ENCODE data around the gene ANKRD30B. TPM values are rescaled to one million over a fixed set of nuclear protein-coding genes. Genes with fewer than 3 reads are reported as not detected.
"Not testable (repeated sequence)": the region's sequence is repeated elsewhere in the genome, so short reads cannot be mapped to it uniquely, and the experiment has no call there.

The ANKRD30B gene
- total RNA-seq, 2 experiments from 2014 or later = not detected

GRCh38 chr18:14746897-14747296 is 1.1 kb upstream of the ANKRD30B start:
- H3K27me3 Mint-ChIP-seq = peaks cover 22% of the 10 kb centered on the region
- peaks cover 4% of the 10 kb centered on the region for H3K4me1 Mint-ChIP-seq (ENCODE audit: low read depth)
- no peak for TF ChIP-seq CTCF (IDR thresholded peaks at IDR 0.05)
- H3K4me3 ChIP-seq (ENCODE audit: low read length) = no peak overlapping the region
- H3K36me3 Mint-ChIP-seq (ENCODE audit: low read depth) = no peaks in the 10 kb centered on the region
- no peak overlapping the region for H3K4me3 Mint-ChIP-seq
- peaks cover 0 to 19% of the 10 kb centered on the region in 2 experiments for H3K9me3 ChIP-seq (ENCODE audit: control insufficient read depth in 1 of 2, insufficient read depth in 1 of 2, low read length in 2 of 2)
- H3K36me3 ChIP-seq (ENCODE audit: insufficient read depth, low read length) = no peaks in the 10 kb centered on the region
- ATAC-seq (ENCODE audit: poor library complexity) = no peak
- peaks cover 5% of the 10 kb centered on the region for H3K4me1 ChIP-seq (ENCODE audit: insufficient read depth, low read length)
- no peak overlapping the region for H3K27ac ChIP-seq (ENCODE audit: low read depth in 1 of 2, low read length in 2 of 2)
- H3K9me3 Mint-ChIP-seq = no peaks in the 10 kb centered on the region
- H3K27ac Mint-ChIP-seq = no peak overlapping the region
- H3K27me3 ChIP-seq (ENCODE audit: control insufficient read depth in 1 of 2, insufficient read depth in 2 of 2, low read length in 2 of 2) = peaks cover 6 to 11% of the 10 kb centered on the region in 2 experiments
- intact Hi-C loops (cut with DNase I, micrococcal nuclease) = no loop called here
- POLR2A ChIA-PET = no interaction called here
- peak in 1 of 14 experiments; percentile 6 for DNase-seq
- CTCF ChIA-PET = no interaction called here

DNA sequence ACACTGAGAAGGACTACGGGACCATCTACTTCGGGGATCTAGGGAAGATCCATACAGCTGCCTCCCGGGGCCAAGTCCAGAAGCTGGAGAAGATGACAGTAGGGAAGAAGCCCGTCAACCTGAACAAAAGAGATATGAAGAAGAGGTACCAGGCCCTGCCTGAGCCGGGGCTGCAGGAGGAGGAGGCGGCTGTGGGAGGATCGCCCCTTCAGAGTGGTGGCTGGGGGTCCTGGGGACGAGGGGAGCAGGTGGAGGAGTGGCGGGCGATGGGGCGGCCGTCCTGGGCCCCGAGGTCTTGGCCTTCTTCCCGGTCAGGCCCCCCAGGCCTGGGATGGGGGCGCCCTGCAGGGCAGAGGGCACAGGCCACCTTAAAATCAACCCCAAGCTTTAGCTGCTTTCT is 524 bp downstream of the ANKRD30B start:
- no peak overlapping the region for H3K27ac ChIP-seq (ENCODE audit: low read depth in 1 of 2, low read length in 2 of 2)
- Mint-ChIP-seq H3K4me1 (ENCODE audit: low read depth) (peaks cover 4% of the 10 kb centered on the region), H3K27ac (no peak overlapping the region), H3K9me3 (no peaks in the 10 kb centered on the region), H3K36me3 (ENCODE audit: low read depth) (no peaks in the 10 kb centered on the region), H3K4me3 (peak overlapping the region; percentile 80), H3K27me3 (peaks cover 22% of the 10 kb centered on the region)
- ATAC-seq (ENCODE audit: poor library complexity) = no peak
- H3K9me3 ChIP-seq (ENCODE audit: control insufficient read depth in 1 of 2, insufficient read depth in 1 of 2, low read length in 2 of 2) = peaks cover 0 to 19% of the 10 kb centered on the region in 2 experiments
- H3K36me3 ChIP-seq (ENCODE audit: insufficient read depth, low read length) = no peaks in the 10 kb centered on the region
- intact Hi-C loops (cut with DNase I, micrococcal nuclease) = no loop called here
- TF ChIP-seq CTCF (IDR thresholded peaks at IDR 0.05) = no peak
- H3K27me3 ChIP-seq (ENCODE audit: control insufficient read depth in 1 of 2, insufficient read depth in 2 of 2, low read length in 2 of 2) = peaks cover 6 to 11% of the 10 kb centered on the region in 2 experiments
- CTCF ChIA-PET = no interaction called here
- no peak for DNase-seq
- H3K4me1 ChIP-seq (ENCODE audit: insufficient read depth, low read length) = peaks cover 5% of the 10 kb centered on the region
- H3K4me3 ChIP-seq (ENCODE audit: low read length) = no peak overlapping the region
- POLR2A ChIA-PET = no interaction called here

GRCh38 chr18:14763566-14763965 is 15.6 kb downstream of the ANKRD30B start:
- H3K27me3 Mint-ChIP-seq; DNase-seq; H3K27ac Mint-ChIP-seq; H3K4me3 ChIP-seq (ENCODE audit: low read length); H3K4me1 ChIP-seq (ENCODE audit: insufficient read depth, low read length); H3K4me3 Mint-ChIP-seq; CTCF ChIA-PET; intact Hi-C loops (cut with DNase I, micrococcal nuclease); H3K9me3 ChIP-seq (ENCODE audit: control insufficient read depth in 1 of 2, insufficient read depth in 1 of 2, low read length in 2 of 2); H3K4me1 Mint-ChIP-seq (ENCODE audit: low read depth); H3K27ac ChIP-seq (ENCODE audit: low read depth in 1 of 2, low read length in 2 of 2); H3K36me3 ChIP-seq (ENCODE audit: insufficient read depth, low read length); H3K36me3 Mint-ChIP-seq (ENCODE audit: low read depth); ATAC-seq (ENCODE audit: poor library complexity); H3K9me3 Mint-ChIP-seq; H3K27me3 ChIP-seq (ENCODE audit: control insufficient read depth in 1 of 2, insufficient read depth in 2 of 2, low read length in 2 of 2); POLR2A ChIA-PET: not testable (repeated sequence)

DNA sequence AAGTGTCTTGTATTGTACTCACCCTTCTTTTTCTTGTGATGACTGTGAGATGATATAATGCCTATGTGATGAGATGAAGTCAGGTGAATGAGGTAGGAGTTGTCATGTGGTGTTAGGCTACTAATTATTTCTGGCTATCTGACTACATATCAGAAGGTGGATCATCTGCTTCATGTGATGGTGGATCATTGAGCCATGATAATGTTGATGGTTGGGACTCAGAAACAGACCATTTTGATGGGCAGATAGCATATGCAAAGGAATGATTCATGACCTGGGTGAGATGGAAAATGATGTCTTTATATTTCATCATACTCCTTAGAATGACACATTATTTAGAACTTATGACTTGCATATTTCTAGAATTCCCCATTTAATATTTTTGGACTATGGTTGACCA is 19.5 kb downstream of the ANKRD30B start:
- DNase-seq = no peak
- Histone ChIP-seq H3K27me3 (ENCODE audit: control insufficient read depth in 1 of 2, insufficient read depth in 2 of 2, low read length in 2 of 2) (no peaks in the 10 kb centered on the region), H3K4me1 (ENCODE audit: insufficient read depth, low read length) (no peaks in the 10 kb centered on the region), H3K36me3 (ENCODE audit: insufficient read depth, low read length) (no peaks in the 10 kb centered on the region), H3K27ac (ENCODE audit: low read depth in 1 of 2, low read length in 2 of 2) (no peak overlapping the region), H3K9me3 (ENCODE audit: control insufficient read depth in 1 of 2, insufficient read depth in 1 of 2, low read length in 2 of 2) (no peaks in the 10 kb centered on the region), H3K4me3 (ENCODE audit: low read length) (no peak overlapping the region)
- H3K9me3 Mint-ChIP-seq = no peaks in the 10 kb centered on the region
- CTCF ChIA-PET = no interaction called here
- POLR2A ChIA-PET = no interaction called here
- no peak overlapping the region for H3K4me3 Mint-ChIP-seq
- H3K4me1 Mint-ChIP-seq (ENCODE audit: low read depth) = no peaks in the 10 kb centered on the region
- no peaks in the 10 kb centered on the region for H3K27me3 Mint-ChIP-seq
- H3K36me3 Mint-ChIP-seq (ENCODE audit: low read depth) = no peaks in the 10 kb centered on the region
- no peak for TF ChIP-seq CTCF (IDR thresholded peaks at IDR 0.05)
- intact Hi-C loops (cut with DNase I, micrococcal nuclease) = no loop called here
- no peak for ATAC-seq (ENCODE audit: poor library complexity)
- H3K27ac Mint-ChIP-seq = no peak overlapping the region

Data from CD4-positive, alpha-beta T cell (primary cell).